PFSK-1 (cell line): ENCODE measurements around the gene ADCY6.

Experiments
- POLR2AphosphoS5 ChIP-seq: IDR thresholded peaks from 2 replicates; pipeline ENCODE4 v1.6.1; 2012; ENCODE audit warnings: low read depth, mild to moderate bottlenecking, control low read depth, low read length, moderate library complexity
- SIN3A ChIP-seq: IDR thresholded peaks from 2 replicates; pipeline ENCODE4 v1.6.1; 2012; ENCODE audit warnings: mild to moderate bottlenecking, low read length, moderate library complexity, borderline replicate concordance; ENCODE audit not compliant: insufficient read depth
- TAF1 ChIP-seq: IDR thresholded peaks from 2 replicates; pipeline ENCODE4 v1.6.1; 2012; ENCODE audit warnings: low read length, control low read depth, borderline replicate concordance; ENCODE audit not compliant: insufficient read depth

DNA sequence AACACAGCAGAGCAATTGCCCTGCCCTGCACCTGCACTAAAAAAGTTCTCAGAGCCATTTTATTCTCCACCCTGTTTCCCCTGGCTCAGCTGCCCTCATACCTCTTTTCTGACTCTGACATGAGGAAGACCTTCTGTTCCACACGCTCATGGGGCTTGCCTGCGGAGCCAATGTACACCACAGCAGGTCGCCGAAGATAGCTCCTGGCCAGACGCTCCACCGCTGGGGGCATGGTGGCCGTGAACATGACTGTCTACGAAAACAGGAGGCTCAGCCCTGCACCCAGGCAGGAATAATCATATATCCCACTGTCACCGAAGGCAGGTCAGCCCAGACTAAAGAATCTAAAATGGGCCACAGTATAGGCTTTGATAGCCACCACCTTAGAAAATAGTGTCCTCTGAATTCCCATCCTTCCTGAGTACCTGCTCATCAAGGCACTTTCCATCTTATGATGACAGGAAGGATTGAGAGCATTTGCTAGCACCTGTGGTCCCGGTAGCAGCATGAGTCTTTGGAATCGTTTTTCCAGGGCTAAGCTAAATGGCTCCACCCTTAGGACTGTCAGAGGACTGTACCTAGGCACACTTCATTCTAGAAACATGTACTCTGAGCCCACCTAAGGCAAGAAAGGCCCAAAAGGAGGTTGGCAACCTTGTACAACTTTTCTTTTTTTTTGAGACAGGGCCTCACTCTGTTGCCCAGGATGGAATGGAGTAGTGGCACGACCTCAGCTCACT is 43.6 kb upstream of the ADCY6 start:
- TF ChIP-seq POLR2AphosphoS5 (no peak), TAF1 (no peak), SIN3A (no peak)
